ENCODE data around the gene EN1. TPM values are rescaled to one million over a fixed set of nuclear protein-coding genes. Genes with fewer than 3 reads are reported as not detected.

EN1 gene
- total and polyA plus RNA-seq, 2 of the 4 experiments (the other 2 are of a cell fraction) = not detected

DNA sequence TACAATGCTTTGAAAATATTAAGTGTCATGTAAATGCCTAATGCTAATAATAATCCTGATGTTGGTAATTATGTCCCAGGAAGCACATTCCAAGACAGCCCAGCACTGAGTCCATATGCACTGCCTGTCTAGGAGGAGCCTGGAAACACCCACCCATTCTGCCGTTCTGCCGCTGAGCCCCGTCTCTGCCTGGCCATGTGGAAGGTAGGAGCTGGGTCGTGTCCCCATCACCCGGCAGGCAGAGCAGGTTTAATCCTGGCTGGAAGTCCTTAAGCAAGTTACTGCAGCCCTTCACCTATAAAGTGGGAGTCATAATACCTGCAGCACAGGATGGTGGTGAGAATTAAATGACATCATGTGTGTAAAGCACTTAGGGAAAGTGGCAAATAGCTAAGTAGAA, 13.1 kb upstream of the EN1 start:
- in situ Hi-C loops (cut with MboI; ENCODE audit: low sequenced_read_pairs) = loop anchor here (25.0 kb wide), 1 partner anchor 823 kb away; no protein-coding TSS in a partner anchor
- BruUV-seq (replicated peaks) = no TSS peak

More for the DNA sequence above, 13.1 kb upstream of the EN1 start:
- H3K56ac ChIP-seq (ENCODE audit: extremely low read depth, insufficient read depth, low read length) = no peak overlapping the region
- no peak overlapping the region for H4K5ac ChIP-seq (ENCODE audit: low read depth, low read length)
- ChIA-PET CTCF (interaction anchor here (1.6 kb wide), 1 partner anchor 368 kb away, joined by 6 read pairs; no protein-coding TSS in a partner anchor), POLR2A (ENCODE audit: unreplicated experiment) (no interaction called here)
- no peaks in the 10 kb centered on the region for H3K9me1 ChIP-seq (ENCODE audit: insufficient read depth, low read length)
- H2AK9ac ChIP-seq (replicated peaks; ENCODE audit: low read depth, low read length, poor library complexity) = no peak overlapping the region
- H2BK5ac ChIP-seq (ENCODE audit: low read depth, low read length, poor library complexity, severe bottlenecking) = no peak overlapping the region
- H3K4ac ChIP-seq (ENCODE audit: low read depth, low read length) = no peak overlapping the region
- no peaks in the 10 kb centered on the region for H4K20me1 ChIP-seq (ENCODE audit: insufficient read depth, low read length)
- no peak overlapping the region for H3K4me2 ChIP-seq (ENCODE audit: low read depth, low read length)
- H2BK20ac ChIP-seq (ENCODE audit: low read depth, low read length) = no peak overlapping the region
- no peaks in the 10 kb centered on the region for H3K4me1 ChIP-seq (ENCODE audit: control insufficient read depth, insufficient read depth, low read length)
- no peak overlapping the region for H3K14ac ChIP-seq (replicated peaks; ENCODE audit: low read depth, low read length)
- no peak overlapping the region for H4K91ac ChIP-seq (ENCODE audit: insufficient read depth, low read depth, low read length)
- no peak overlapping the region for H4K8ac ChIP-seq (ENCODE audit: low read depth in 2 of 2, low read length in 2 of 2)
- H2BK120ac ChIP-seq (ENCODE audit: low read depth, low read length) = no peak overlapping the region
- intact Hi-C loops (cut with micrococcal nuclease) = no loop called here
- WGBS, 2 experiments (ENCODE audit: extremely low coverage in 2 of 2, insufficient read length in 1 of 2) = no CpG with 5 or more reads among the region's 5 CpGs
- peaks cover 60% of the 10 kb centered on the region for H3K27me3 ChIP-seq (ENCODE audit: control insufficient read depth, insufficient read depth, low read length)
- no peak overlapping the region for H2AFZ ChIP-seq (replicated peaks; ENCODE audit: low read length, poor library complexity)
- no peaks in the 10 kb centered on the region for H3K9me3 ChIP-seq (ENCODE audit: control insufficient read depth, insufficient read depth, low read length)
- DNase-seq (no peak), ATAC-seq (ENCODE audit: low read depth) (no peak)
- dilution Hi-C loops (cut with HindIII; ENCODE audit: low sequenced_read_pairs, unreplicated experiment) = no loop called here
- H3K18ac ChIP-seq (ENCODE audit: low read depth, low read length) = no peak overlapping the region
- H3K23ac ChIP-seq (ENCODE audit: low read depth, low read length) = no peak overlapping the region
- H3K79me1 ChIP-seq (ENCODE audit: low read depth in 1 of 2, low read length in 2 of 2) = no peaks in the 10 kb centered on the region
- no peak overlapping the region for H2AK5ac ChIP-seq (ENCODE audit: low read depth, low read length)
- H3K27ac ChIP-seq (ENCODE audit: insufficient read depth, low read length) = no peak overlapping the region
- no peak overlapping the region for H3K4me3 ChIP-seq (ENCODE audit: insufficient read depth, low read depth, low read length)
- TF ChIP-seq, protein P1, sequence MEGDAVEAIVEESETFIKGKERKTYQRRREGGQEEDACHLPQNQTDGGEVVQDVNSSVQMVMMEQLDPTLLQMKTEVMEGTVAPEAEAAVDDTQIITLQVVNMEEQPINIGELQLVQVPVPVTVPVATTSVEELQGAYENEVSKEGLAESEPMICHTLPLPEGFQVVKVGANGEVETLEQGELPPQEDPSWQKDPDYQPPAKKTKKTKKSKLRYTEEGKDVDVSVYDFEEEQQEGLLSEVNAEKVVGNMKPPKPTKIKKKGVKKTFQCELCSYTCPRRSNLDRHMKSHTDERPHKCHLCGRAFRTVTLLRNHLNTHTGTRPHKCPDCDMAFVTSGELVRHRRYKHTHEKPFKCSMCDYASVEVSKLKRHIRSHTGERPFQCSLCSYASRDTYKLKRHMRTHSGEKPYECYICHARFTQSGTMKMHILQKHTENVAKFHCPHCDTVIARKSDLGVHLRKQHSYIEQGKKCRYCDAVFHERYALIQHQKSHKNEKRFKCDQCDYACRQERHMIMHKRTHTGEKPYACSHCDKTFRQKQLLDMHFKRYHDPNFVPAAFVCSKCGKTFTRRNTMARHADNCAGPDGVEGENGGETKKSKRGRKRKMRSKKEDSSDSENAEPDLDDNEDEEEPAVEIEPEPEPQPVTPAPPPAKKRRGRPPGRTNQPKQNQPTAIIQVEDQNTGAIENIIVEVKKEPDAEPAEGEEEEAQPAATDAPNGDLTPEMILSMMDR (conservative IDR thresholded peaks at IDR 0.05; ENCODE audit: low read depth, low read length) = no peak
- TF ChIP-seq MAZ (IDR thresholded peaks at IDR 0.05; ENCODE audit: borderline replicate concordance, low read depth, low read length) = no peak
- TF ChIP-seq RAD21 (IDR thresholded peaks at IDR 0.05; ENCODE audit: low read length) = no peak
- no peak for TF ChIP-seq POLR2A (IDR thresholded peaks at IDR 0.05; ENCODE audit: low read depth, low read length)
- no peak for TF ChIP-seq BHLHE40 (IDR thresholded peaks at IDR 0.05; ENCODE audit: low read depth, low read length)
- TF ChIP-seq SMC3 (IDR thresholded peaks at IDR 0.05; ENCODE audit: low read depth, low read length) = no peak
- TF ChIP-seq MAFK (IDR thresholded peaks at IDR 0.05; ENCODE audit: low read depth, low read length) = no peak
- TF ChIP-seq, protein P2, sequence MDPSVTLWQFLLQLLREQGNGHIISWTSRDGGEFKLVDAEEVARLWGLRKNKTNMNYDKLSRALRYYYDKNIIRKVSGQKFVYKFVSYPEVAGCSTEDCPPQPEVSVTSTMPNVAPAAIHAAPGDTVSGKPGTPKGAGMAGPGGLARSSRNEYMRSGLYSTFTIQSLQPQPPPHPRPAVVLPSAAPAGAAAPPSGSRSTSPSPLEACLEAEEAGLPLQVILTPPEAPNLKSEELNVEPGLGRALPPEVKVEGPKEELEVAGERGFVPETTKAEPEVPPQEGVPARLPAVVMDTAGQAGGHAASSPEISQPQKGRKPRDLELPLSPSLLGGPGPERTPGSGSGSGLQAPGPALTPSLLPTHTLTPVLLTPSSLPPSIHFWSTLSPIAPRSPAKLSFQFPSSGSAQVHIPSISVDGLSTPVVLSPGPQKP (IDR thresholded peaks at IDR 0.05; ENCODE audit: borderline replicate concordance, low read depth, low read length) = no peak
- TF ChIP-seq MXI1 (IDR thresholded peaks at IDR 0.05; ENCODE audit: borderline replicate concordance, low read depth, low read length) = no peak
- no peak for TF ChIP-seq CEBPB (IDR thresholded peaks at IDR 0.05; ENCODE audit: low read depth, low read length)
- TF ChIP-seq FOS (IDR thresholded peaks at IDR 0.05; ENCODE audit: low read depth, low read length) = no peak
- TF ChIP-seq, protein P3, sequence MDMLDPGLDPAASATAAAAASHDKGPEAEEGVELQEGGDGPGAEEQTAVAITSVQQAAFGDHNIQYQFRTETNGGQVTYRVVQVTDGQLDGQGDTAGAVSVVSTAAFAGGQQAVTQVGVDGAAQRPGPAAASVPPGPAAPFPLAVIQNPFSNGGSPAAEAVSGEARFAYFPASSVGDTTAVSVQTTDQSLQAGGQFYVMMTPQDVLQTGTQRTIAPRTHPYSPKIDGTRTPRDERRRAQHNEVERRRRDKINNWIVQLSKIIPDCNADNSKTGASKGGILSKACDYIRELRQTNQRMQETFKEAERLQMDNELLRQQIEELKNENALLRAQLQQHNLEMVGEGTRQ (IDR thresholded peaks at IDR 0.05; ENCODE audit: low read depth, low read length) = no peak
- TF ChIP-seq RFX5 (IDR thresholded peaks at IDR 0.05; ENCODE audit: low read depth, low read length) = no peak
- H3K9ac ChIP-seq (ENCODE audit: low read depth, low read length) = no peak overlapping the region
- no peak overlapping the region for H2BK15ac ChIP-seq (ENCODE audit: low read depth, low read length)
- no peaks in the 10 kb centered on the region for H3K36me3 ChIP-seq (ENCODE audit: control insufficient read depth, insufficient read depth, low read length)

Data from IMR-90 (cell line).